Kidney epithelial cell (primary cell): ENCODE measurements around the gene S100A13. TPM values are rescaled to one million over a fixed set of nuclear protein-coding genes. Genes with fewer than 3 reads are reported as not detected.

Experiments used
- DNase-seq: peaks from one replicate; pipeline ENCODE4 v3.0.0-alpha.2; 2010; ENCODE audit warnings: low read depth
- H3K27me3 ChIP-seq: 2 replicates; pipeline ENCODE4 v1.6.0; 2011; ENCODE audit warnings: low read length; ENCODE audit not compliant: control insufficient read depth, insufficient read depth
- H3K36me3 ChIP-seq: 2 replicates; pipeline ENCODE4 v1.5.1; 2011; ENCODE audit warnings: low read length; ENCODE audit not compliant: control insufficient read depth, insufficient read depth
- H3K4me3 ChIP-seq: 2 replicates; pipeline ENCODE4 v1.5.1; 2011; ENCODE audit warnings: low read depth, mild to moderate bottlenecking, control low read depth, low read length
- CTCF ChIP-seq: IDR thresholded peaks from 2 replicates; pipeline ENCODE4 v1.5.1; 2011; ENCODE audit warnings: mild to moderate bottlenecking, moderate library complexity, low read length, control low read depth, inconsistent platforms; ENCODE audit not compliant: insufficient read depth, poor library complexity, severe bottlenecking
- total RNA-seq: library from RNA; depleted of rRNA; stranded (reverse); fragments of >200 nt; gene quantifications from 2 replicates; pipeline ENCODE4 v1.2.3, GENCODE V29; 2015

The S100A13 gene
- total RNA-seq, 1 donor from 2014 or later = 171 TPM

DNA sequence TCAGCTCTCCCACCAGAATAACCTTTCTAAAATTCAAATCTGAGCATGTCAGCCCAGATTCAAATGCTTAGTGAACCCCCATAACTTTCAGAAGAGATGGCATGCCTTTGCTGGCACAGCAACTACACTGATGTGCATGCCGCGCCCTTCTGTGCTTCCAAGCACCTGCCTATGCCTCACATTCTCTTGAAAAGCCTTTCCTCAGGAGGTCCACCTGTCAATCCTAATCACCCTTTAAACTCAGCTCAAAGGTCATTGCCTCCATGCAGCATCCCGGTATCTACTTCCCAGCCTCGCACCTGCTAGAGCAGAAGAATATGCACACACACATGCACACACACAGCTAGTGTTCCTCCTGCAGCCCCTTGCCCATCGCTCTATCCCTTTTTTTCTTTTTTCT, 56.4 kb downstream of the S100A13 start:
- no peak for DNase-seq
- TF ChIP-seq CTCF = no peak
- no peaks in the 10 kb centered on the region for H3K36me3 ChIP-seq
- H3K4me3 ChIP-seq = no peak overlapping the region
- H3K27me3 ChIP-seq = no peaks in the 10 kb centered on the region

GRCh38 chr1:153569465-153569864, 57.8 kb downstream of the S100A13 start:
- Histone ChIP-seq H3K36me3 (no peaks in the 10 kb centered on the region), H3K27me3 (no peaks in the 10 kb centered on the region), H3K4me3 (no peak overlapping the region)
- DNase-seq = no peak
- no peak for TF ChIP-seq CTCF

Other genes starting within 250 kb of the S100A13 start
- not detected in 2 replicates for gene S100A8, start 236.4 kb downstream of the S100A13 start, total RNA-seq
- not detected in 2 replicates for gene S100A7A, start 211.0 kb downstream of the S100A13 start, total RNA-seq
- gene S100A7, start 166.9 kb downstream of the S100A13 start, total RNA-seq = not detected in 2 replicates
- 754 and 920 TPM in 2 replicates for gene S100A6, start 91.5 kb downstream of the S100A13 start, total RNA-seq
- gene S100A5, start 86.6 kb downstream of the S100A13 start, total RNA-seq = 0.75 TPM in 1 of 2 replicates, not detected in the other
- 2.7 and 7.1 TPM in 2 replicates for gene S100A4, start 81.7 kb downstream of the S100A13 start, total RNA-seq
- 5.8 and 12.0 TPM in 2 replicates for gene S100A3, start 78.2 kb downstream of the S100A13 start, total RNA-seq
- gene S100A2, start 61.7 kb downstream of the S100A13 start, total RNA-seq = 16.1 and 27.5 TPM in 2 replicates
- gene S100A16, start 14.4 kb downstream of the S100A13 start, total RNA-seq = 480 and 499 TPM in 2 replicates
- 4.2 and 4.4 TPM in 2 replicates for gene S100A14, start 11.2 kb downstream of the S100A13 start, total RNA-seq
- 1.3 and 2.0 TPM in 2 replicates for gene S100A1, start 929 bp upstream of the S100A13 start, total RNA-seq
- 54.8 and 58.1 TPM in 2 replicates for gene CHTOP, start 6.6 kb upstream of the S100A13 start, total RNA-seq
- gene SNAPIN, start 31.2 kb upstream of the S100A13 start, total RNA-seq = 61.0 and 65.0 TPM in 2 replicates
- gene ILF2, start 43.5 kb upstream of the S100A13 start, total RNA-seq = 231 and 250 TPM in 2 replicates
- gene NPR1, start 51.2 kb upstream of the S100A13 start, total RNA-seq = 2.0 and 2.1 TPM in 2 replicates
- 33.8 and 36.4 TPM in 2 replicates for gene INTS3, start 100.5 kb upstream of the S100A13 start, total RNA-seq
- 2.7 and 6.2 TPM in 2 replicates for gene SLC27A3, start 147.9 kb upstream of the S100A13 start, total RNA-seq